T-helper 2 cell (primary cell): ENCODE results near the gene OR2AT4.
"Not testable (repeated sequence)": the region's sequence is repeated elsewhere in the genome, so short reads cannot be mapped to it uniquely, and the experiment has no call there.

Experiments used
- DNase-seq, 5 experiments: peaks; one replicate each; pipeline versions ENCODE4 v3.0.0 to v3.0.0-alpha.2; 2012 to 2022

OR2AT4 gene

GRCh38 chr11:75063741-75064314 is 32.8 kb downstream of the OR2AT4 start:
- DNase-seq: no peak

DNA sequence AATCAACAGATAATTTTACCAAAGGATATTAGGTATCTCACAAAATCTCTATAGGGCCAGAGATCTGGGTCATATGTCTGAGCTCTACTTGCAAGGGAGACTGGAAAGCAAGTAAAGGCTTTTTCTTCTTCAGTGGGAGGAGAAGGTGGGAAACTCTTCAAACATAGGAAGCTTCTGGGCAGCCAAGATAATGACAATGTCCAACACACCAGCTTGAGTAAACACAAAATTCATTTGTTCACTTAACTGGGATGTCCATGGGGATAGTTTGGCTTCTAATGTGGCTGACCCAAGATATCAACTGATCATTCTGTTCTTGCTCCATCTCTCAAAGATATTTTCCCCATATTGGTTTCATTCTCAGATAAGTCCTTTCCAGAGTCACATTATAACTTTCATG is 37.4 kb downstream of the OR2AT4 start:
- DNase-seq: no peak

- no peak for DNase-seq
Observed at GRCh38 chr11:75056814-75057213, 39.9 kb downstream of the OR2AT4 start.

DNA sequence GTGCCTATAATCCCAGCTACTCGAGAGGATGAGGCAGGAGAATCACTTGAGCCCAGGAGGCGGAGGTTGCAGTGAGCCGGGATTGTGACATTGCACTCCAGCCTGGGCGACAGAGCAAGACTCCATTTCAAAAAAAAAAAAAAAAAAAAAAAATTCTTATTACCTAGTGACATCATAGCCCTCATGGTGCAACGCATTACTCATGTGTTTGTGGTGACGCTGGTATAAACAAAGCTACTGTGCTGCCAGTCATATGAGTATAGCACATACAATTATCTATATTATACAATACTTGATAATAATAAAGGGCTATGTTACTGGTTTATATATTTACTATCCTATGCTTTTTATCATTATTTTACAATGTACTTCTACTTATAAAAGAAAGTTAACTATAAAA is 41.2 kb downstream of the OR2AT4 start:
- no peak for DNase-seq

DNA sequence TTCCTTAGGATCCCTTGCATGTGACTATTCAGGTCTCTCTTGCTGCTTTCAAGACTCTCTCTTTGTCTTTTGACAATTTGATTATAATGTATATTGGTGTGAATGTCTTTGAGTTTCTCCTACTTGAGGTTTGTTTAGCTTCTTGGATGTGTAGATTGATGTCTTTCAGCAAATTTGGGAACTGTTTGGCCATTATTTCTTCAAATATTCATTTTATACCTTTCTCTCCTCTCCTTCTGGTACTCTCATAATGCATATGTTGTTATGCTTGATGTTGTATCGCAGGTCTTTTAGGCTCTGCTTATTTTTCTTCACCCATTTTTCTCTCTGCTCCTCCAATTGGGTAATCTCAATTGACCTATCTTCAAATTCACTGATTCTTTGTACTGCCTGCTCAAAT is 44.2 kb downstream of the OR2AT4 start:
- no peak for DNase-seq

DNA sequence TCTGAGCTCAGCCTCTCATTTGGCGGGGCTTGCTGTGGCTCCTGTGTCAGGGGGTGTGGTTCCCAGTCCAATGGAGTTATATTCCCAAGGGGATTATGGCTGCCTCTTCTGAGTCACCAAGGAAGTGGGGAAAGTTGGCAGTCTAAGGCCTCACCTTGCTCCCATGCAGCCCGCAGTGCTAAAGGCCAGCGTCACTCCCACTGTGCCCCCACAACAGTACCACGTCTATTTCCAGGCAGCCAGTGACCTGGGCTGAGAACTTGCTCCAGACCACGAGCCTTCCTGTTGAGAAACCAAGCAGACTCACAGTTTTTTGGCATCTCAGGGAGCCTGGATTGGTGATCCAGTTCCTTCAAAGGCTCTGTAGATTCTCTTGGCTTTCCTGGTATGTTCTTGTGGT is 45.6 kb downstream of the OR2AT4 start:
- DNase-seq: no peak

DNA sequence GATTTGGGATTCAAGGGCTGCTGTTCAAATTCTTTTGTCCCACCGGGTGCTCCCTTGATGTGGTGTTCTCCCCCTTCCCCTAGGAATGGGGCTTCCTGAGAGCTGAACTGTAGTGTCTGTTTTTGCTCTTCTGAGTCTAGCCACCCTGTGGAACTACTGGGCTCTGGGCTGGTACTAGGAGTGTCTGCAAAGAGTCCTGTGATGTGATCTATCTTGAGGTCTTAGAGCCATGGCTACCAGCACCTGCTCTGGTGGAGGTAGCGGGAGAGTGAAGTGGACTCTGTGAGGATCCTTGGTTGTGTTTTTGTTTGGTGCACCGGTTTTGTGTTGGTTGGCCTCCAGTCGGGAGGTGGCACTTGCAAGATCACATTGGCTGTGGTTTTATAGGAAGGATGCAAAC is 46.2 kb downstream of the OR2AT4 start:
- DNase-seq: no peak

- DNase-seq: not testable (repeated sequence)
Observed at GRCh38 chr11:75049501-75050266, 47.0 kb downstream of the OR2AT4 start.

DNA sequence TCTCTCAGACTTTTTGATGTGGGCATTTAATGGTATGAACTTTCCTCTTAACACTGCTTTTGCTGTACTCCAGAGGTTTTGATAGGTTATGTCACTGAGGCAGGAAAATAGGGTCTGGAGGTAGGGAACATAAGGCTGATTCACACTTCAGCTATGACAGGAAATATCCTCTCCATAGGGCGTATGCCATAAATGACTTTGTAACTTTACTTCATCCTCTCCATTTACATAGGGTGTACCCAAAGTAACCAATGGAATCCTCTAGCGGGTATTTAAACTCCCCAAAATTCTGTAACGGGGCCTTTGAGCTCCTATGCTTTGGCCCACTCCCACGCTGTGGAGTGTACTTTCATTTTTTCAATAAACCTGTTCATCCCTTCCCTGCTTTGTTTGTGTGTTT is 49.5 kb downstream of the OR2AT4 start:
- DNase-seq: no peak

DNA sequence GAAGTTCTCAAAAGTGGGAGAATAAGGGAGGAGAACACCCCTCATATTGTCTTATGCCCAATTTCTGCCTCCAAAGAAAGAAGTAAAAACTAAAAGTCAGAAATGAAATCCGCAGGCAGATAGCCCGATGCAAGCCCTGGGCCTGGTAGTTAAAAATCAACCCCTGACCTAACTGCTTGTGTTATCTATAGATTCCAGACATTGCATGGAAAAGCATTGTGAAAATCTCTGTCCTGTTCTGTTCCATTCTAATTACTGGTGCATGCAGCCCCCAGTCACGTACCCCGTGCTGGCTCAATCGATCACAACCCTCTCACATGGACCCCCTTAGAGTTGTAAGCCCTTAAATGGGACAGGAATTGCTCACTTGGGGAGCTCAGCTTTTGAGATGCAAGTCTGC is 50.0 kb downstream of the OR2AT4 start:
- DNase-seq: not testable (repeated sequence)

GRCh38 chr11:75044381-75045170 is 52.1 kb downstream of the OR2AT4 start:
- DNase-seq: not testable (repeated sequence)

GRCh38 chr11:75041821-75042220 is 54.9 kb downstream of the OR2AT4 start:
- DNase-seq: not testable (repeated sequence)

GRCh38 chr11:75041263-75041662 is 55.4 kb downstream of the OR2AT4 start:
- DNase-seq: no peak

GRCh38 chr11:75040167-75040770 is 56.4 kb downstream of the OR2AT4 start:
- no peak for DNase-seq

GRCh38 chr11:75035911-75036565 is 60.6 kb downstream of the OR2AT4 start:
- no peak for DNase-seq

DNA sequence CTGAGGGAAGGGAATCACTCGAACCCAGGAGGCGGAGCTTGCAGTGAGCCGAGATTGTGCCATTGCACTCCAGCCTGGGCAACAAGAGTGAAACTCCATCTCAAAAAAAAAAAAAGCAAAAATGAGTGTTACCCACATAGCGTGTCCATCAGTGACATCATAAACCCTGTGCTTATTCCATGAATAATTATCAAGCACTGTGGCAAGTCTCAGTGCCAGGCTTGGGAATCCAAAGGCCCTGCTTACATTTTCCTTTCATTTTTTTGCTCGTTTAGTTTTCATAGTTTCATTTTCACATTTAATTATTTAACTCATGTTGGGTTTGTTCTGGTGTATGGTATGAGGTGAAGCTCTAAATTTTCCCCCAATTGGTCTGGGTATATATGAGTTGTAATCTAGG is 61.4 kb downstream of the OR2AT4 start:
- DNase-seq: no peak

- no peak for DNase-seq
Observed at GRCh38 chr11:75033916-75034315, 62.8 kb downstream of the OR2AT4 start.

DNA sequence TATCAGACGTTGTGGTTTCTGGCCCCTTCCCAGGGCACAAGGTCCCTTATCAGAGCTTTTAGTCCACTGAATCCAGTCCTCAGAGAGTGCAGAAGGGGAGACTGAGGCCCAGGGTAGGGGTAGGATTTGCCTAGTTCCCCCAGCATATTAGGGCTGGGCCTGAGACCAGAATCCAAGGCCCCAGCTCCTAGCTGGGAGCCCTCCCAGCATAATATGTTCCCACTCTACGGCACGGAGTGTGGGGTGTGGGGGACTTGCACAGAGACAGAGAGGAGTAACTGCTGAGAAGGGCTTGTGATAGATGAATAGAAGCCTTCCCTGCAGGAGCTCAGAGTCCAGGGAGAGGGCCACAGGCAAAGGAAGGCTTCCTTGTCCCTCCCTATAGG is 64.1 kb downstream of the OR2AT4 start:
- no peak for DNase-seq

DNA sequence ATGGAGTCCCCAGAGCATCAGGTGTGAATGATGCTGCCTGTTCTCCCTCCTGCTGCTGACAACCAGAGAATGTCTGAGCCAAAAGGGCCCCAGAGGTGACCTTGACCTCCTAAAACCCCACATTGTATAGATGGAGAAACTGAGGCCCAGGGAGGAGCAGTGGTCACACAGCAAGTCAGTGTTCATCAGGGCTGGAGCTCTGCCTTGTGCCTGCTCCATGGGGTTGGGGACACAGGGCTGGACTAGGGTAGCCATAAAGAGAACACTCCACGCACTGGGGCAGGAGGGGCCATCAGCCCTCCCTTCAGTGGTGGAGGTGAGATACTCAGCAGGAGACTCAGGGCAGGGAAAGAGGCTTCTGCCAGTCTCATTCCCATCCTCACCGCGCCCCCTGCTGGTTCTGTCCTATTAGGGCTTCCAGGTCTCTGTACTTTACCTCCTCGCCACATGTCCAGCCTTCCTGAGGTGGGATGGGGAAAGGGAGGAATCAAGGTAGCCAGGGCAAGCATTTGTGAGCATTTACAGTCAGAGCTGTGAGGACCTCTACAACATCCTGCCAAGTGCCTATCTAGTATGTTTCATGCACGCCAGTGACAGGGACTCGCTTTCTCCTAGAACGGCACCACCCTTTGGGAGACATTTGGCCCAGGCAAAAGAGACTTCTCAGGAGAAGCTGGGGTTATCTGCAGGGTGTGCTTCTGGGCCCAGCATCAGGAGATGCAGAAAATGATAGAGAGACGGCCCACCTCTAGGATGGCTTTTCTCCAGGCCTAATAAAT is 64.7 kb downstream of the OR2AT4 start:
- DNase-seq: peak in 4 of 5 experiments; percentile 21 to 52 (median 40)
